Testis (tissue), 2 donors: ENCODE results near the gene MTUS2.
"Not testable (repeated sequence)": the region's sequence is repeated elsewhere in the genome, so short reads cannot be mapped to it uniquely, and the experiment has no call there.

Experiments used
- POLR2A ChIP-seq: fragments of 450-650 bp; IDR thresholded peaks from one replicate; pipeline ENCODE4 v1.6.1; 2017; ENCODE audit warnings: antibody characterized with exemption, mild to moderate bottlenecking, moderate library complexity
- TF ChIP-seq, protein P1 (sequence below), 3 experiments: fragments of 450-650 bp in 2 of 3; fragments of 200-600 bp in 1 of 3; sonication (generic) in 1 of 3; IDR thresholded peaks; one replicate each; pipeline ENCODE4 v1.5.1; 2016 to 2019; ENCODE audit warnings: antibody characterized with exemption in 3 of 3, mild to moderate bottlenecking in 2 of 3, moderate library complexity in 1 of 3

DNA sequence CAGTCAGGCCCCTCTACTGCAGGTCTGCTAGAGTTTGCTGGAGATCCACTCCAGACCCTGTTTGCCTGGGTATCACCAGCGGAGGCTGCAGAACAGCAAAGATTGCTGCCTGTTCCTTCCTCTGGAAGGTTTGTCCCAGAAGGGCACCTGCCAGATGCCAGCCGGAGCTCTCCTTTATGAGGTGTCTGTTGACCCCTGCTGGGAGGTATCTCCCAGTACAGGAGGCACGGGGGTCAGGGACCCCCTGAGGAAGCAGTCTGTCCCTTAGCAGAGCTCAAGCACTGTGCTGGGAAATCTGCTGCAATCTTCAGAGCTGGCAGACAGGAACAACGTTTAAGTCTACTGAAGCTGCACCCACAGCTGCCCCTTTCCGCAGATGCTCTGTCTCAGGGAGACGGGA, 382.6 kb downstream of the MTUS2 start:
- TF ChIP-seq POLR2A: not testable (repeated sequence)
- TF ChIP-seq, protein P1, sequence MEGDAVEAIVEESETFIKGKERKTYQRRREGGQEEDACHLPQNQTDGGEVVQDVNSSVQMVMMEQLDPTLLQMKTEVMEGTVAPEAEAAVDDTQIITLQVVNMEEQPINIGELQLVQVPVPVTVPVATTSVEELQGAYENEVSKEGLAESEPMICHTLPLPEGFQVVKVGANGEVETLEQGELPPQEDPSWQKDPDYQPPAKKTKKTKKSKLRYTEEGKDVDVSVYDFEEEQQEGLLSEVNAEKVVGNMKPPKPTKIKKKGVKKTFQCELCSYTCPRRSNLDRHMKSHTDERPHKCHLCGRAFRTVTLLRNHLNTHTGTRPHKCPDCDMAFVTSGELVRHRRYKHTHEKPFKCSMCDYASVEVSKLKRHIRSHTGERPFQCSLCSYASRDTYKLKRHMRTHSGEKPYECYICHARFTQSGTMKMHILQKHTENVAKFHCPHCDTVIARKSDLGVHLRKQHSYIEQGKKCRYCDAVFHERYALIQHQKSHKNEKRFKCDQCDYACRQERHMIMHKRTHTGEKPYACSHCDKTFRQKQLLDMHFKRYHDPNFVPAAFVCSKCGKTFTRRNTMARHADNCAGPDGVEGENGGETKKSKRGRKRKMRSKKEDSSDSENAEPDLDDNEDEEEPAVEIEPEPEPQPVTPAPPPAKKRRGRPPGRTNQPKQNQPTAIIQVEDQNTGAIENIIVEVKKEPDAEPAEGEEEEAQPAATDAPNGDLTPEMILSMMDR (IDR thresholded peaks at IDR 0.05): not testable (repeated sequence)
